Stomach (tissue), 4 donors: ENCODE measurements around the gene NLRP6.

Experiments used
- POLR2A ChIP-seq, 4 donors: fragments of 450-650 bp; IDR thresholded peaks; one replicate each; pipeline ENCODE4 v1.6.1; 2016; ENCODE audit warnings: antibody characterized with exemption in 4 of 4, control low read depth in 2 of 4, mild to moderate bottlenecking in 1 of 4, moderate library complexity in 1 of 4
- POLR2AphosphoS5 ChIP-seq, 3 donors: sonication (generic); formaldehyde crosslinking; IDR thresholded peaks; one replicate each; pipeline ENCODE4 v1.6.1; 2016; ENCODE audit warnings: antibody characterized with exemption in 3 of 3
- TF ChIP-seq, protein P1 (sequence below), 7 experiments: fragments of 450-650 bp in 4 of 7; fragments of 200-600 bp in 3 of 7; sonication (generic) in 3 of 7; IDR thresholded peaks; one replicate each; pipeline ENCODE4 v1.5.1; 2016 to 2019; ENCODE audit warnings: antibody characterized with exemption in 7 of 7, control low read depth in 2 of 7, mild to moderate bottlenecking in 1 of 7

DNA sequence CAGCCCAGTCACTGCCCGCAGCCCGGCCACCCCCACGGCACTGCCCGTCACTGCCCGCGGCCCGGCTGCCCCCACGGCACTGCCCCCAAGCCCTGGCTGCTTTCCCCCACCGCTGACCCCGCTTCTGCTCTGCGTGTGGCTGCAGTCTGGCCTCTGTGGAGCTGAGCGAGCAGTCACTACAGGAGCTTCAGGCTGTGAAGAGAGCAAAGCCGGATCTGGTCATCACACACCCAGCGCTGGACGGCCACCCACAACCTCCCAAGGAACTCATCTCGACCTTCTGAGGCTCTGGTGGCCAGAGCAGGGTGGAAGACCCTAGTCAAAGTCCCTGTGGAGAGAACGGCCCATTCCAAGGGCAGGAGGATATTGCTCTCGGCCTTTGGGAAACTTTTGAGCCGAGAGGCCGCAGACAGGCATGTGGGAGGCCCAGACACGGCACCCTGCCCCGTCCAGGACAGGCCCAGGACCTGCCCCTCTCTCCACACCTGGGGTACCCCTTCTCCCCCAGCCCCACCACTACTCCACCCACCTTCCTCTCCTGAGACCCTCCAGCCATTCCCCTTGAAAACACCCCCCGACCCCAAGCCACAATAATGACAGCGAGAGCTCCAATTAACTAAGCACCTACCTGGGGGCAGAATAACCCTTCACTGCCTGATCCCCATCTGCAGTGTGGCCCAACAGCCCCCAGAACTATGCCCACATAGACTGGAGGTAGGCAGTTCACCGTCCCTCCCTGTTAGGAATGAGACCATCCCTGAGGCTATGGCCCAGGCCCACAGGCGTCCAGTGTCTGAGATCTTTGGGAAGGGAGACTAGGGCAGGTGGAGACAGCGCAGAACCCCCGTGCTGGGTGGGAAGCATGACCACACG lies 7.0 kb downstream of the NLRP6 start:
- TF ChIP-seq, protein P1, sequence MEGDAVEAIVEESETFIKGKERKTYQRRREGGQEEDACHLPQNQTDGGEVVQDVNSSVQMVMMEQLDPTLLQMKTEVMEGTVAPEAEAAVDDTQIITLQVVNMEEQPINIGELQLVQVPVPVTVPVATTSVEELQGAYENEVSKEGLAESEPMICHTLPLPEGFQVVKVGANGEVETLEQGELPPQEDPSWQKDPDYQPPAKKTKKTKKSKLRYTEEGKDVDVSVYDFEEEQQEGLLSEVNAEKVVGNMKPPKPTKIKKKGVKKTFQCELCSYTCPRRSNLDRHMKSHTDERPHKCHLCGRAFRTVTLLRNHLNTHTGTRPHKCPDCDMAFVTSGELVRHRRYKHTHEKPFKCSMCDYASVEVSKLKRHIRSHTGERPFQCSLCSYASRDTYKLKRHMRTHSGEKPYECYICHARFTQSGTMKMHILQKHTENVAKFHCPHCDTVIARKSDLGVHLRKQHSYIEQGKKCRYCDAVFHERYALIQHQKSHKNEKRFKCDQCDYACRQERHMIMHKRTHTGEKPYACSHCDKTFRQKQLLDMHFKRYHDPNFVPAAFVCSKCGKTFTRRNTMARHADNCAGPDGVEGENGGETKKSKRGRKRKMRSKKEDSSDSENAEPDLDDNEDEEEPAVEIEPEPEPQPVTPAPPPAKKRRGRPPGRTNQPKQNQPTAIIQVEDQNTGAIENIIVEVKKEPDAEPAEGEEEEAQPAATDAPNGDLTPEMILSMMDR (IDR thresholded peaks at IDR 0.05) = no peak
- TF ChIP-seq POLR2AphosphoS5 (IDR thresholded peaks at IDR 0.05) (no peak), POLR2A (IDR thresholded peaks at IDR 0.05) (no peak)
